Kidney epithelial cell (primary cell): ENCODE data around the gene SLC5A6. TPM values are rescaled to one million over a fixed set of nuclear protein-coding genes. Genes with fewer than 3 reads are reported as not detected.

Source experiments
- DNase-seq: peaks from one replicate; pipeline ENCODE4 v3.0.0-alpha.2; 2010; ENCODE audit warnings: low read depth
- H3K27me3 ChIP-seq: 2 replicates; pipeline ENCODE4 v1.6.0; 2011; ENCODE audit warnings: low read length; ENCODE audit not compliant: control insufficient read depth, insufficient read depth
- H3K36me3 ChIP-seq: 2 replicates; pipeline ENCODE4 v1.5.1; 2011; ENCODE audit warnings: low read length; ENCODE audit not compliant: control insufficient read depth, insufficient read depth
- H3K4me3 ChIP-seq: 2 replicates; pipeline ENCODE4 v1.5.1; 2011; ENCODE audit warnings: low read depth, mild to moderate bottlenecking, control low read depth, low read length
- total RNA-seq: library from RNA; depleted of rRNA; stranded (reverse); fragments of >200 nt; gene quantifications from 2 replicates; pipeline ENCODE4 v1.2.3, GENCODE V29; 2015
- TF ChIP-seq, protein P1 (sequence below): IDR thresholded peaks from 2 replicates; pipeline ENCODE4 v1.5.1; 2011; ENCODE audit warnings: mild to moderate bottlenecking, moderate library complexity, low read length, control low read depth, inconsistent platforms; ENCODE audit not compliant: insufficient read depth, poor library complexity, severe bottlenecking

SLC5A6 gene
- total RNA-seq, 1 donor from 2014 or later = 52.1 TPM

DNA sequence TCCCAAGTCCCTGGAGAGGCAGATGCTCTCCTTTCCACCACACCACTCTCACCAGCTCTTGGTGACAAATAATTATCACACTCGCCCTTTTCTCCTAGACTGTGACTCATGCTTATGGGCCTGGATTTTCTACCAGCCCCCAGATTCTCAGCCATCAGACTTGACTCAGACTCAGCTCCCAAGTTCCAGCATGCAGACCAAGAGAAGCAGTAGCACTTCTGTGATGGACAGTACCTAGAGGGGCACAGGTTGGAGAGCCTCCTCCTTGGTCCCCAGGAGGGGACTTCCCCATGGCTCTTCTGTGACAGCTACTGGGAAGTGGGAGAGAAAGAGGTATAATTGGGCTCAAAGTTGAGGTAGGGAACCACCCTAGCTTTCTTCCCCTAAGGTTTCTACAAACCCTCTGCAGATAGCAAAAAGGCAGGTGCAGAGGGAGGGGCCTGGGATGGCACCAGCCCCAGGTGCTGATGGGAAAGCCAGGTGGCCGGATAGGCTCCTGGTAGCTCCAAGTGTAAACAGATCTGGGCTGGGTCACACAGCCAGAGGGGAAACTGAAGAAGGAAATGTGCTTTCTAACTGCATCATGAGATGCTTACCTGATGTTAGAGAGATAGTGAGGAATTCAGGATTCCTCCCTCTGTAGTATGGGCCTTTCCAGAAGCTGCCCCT lies 59.1 kb downstream of the SLC5A6 start:
- H3K36me3 ChIP-seq = no peaks in the 10 kb centered on the region
- no peak overlapping the region for H3K4me3 ChIP-seq
- TF ChIP-seq, protein P1, sequence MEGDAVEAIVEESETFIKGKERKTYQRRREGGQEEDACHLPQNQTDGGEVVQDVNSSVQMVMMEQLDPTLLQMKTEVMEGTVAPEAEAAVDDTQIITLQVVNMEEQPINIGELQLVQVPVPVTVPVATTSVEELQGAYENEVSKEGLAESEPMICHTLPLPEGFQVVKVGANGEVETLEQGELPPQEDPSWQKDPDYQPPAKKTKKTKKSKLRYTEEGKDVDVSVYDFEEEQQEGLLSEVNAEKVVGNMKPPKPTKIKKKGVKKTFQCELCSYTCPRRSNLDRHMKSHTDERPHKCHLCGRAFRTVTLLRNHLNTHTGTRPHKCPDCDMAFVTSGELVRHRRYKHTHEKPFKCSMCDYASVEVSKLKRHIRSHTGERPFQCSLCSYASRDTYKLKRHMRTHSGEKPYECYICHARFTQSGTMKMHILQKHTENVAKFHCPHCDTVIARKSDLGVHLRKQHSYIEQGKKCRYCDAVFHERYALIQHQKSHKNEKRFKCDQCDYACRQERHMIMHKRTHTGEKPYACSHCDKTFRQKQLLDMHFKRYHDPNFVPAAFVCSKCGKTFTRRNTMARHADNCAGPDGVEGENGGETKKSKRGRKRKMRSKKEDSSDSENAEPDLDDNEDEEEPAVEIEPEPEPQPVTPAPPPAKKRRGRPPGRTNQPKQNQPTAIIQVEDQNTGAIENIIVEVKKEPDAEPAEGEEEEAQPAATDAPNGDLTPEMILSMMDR = no peak
- no peak for DNase-seq
- H3K27me3 ChIP-seq = peaks cover 4% of the 10 kb centered on the region

DNA sequence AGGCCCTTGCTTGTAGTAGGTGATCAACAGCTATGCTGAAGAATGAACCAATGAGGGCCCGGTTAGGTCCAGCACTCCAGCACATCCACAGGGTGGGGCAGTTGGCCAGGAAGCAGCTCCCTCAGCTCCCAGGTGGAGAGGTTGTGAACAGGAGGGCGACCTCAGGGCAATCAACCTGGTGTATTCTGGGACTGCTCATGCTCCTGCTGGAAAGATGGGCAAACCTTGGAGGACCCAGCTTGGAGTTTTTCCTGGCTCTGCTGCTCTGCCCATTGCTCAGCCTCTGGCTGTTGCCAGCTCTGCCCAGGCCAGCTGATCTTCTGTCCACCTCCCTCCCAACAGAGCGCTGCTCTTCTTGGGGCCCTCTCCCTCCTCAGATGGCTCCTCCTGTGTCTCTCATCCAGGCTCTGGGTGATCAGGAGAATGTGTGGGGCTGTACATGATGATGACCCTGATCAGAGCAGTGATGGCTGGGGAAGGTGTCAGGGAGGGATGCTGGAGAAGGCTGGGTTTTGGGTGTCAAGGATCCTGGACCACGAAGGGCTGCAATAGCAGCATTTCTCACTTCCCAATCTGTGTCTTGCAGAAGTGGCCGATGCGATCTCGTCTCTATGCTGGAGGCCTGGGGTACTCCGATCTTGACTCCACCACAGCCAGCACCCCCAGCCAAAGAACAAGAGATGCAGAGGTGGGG lies 59.8 kb downstream of the SLC5A6 start:
- Histone ChIP-seq H3K36me3 (no peaks in the 10 kb centered on the region), H3K4me3 (no peak overlapping the region), H3K27me3 (peaks cover 4% of the 10 kb centered on the region)
- DNase-seq = no peak
- TF ChIP-seq, protein P1 = no peak

DNA sequence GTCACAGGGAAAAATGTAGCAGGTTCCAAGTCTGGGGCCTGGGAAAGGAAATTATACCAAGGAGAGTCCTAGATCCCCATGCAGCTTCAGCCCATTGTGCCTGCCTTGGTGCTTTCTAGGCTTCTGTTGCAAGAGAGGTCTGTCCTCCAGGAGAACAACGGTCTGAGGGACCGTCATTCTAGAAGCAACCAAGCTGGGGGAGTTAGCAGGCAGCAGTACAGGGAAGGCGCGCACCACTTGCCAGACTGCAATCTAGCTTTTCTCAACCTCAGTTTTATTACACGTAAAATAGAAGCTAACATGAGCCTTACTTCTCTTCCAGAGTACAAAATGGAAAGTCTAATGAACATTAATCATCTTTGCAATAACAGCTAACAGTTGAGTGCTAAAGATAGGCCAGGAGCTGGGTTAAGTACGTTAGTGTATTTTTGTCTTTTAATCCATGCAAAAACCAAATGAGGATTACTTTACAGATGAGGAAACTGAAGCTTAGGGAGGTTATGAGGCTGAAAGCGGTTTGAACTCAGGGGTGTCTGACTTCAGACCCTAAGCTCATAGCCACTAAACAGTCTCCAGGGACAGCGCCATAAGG lies 61.3 kb downstream of the SLC5A6 start:
- Histone ChIP-seq H3K27me3 (peaks cover 4% of the 10 kb centered on the region), H3K36me3 (no peaks in the 10 kb centered on the region), H3K4me3 (no peak overlapping the region)
- DNase-seq = no peak
- TF ChIP-seq, protein P1 = no peak

Other genes with a start within 250 kb of the SLC5A6 start
- gene MAPRE3, start 241.6 kb downstream of the SLC5A6 start, total RNA-seq = 4.6 and 5.0 TPM in 2 replicates
- 27.0 and 36.1 TPM in 2 replicates for gene TMEM214, start 179.3 kb downstream of the SLC5A6 start, total RNA-seq
- gene AGBL5, start 160.6 kb downstream of the SLC5A6 start, total RNA-seq = 28.6 and 32.0 TPM in 2 replicates
- gene OST4, start 140.6 kb downstream of the SLC5A6 start, total RNA-seq = 237 and 272 TPM in 2 replicates
- 7.4 and 9.5 TPM in 2 replicates for gene EMILIN1, start 133.7 kb downstream of the SLC5A6 start, total RNA-seq
- 3.1 and 3.8 TPM in 2 replicates for gene KHK, start 125.5 kb downstream of the SLC5A6 start, total RNA-seq
- gene CGREF1, start 93.1 kb downstream of the SLC5A6 start, total RNA-seq = 1.8 and 2.5 TPM in 2 replicates
- gene ABHD1, start 88.5 kb downstream of the SLC5A6 start, total RNA-seq = not detected in 2 replicates
- gene PREB, start 77.6 kb downstream of the SLC5A6 start, total RNA-seq = 66.0 and 71.1 TPM in 2 replicates
- not detected in 2 replicates for gene PRR30, start 72.9 kb downstream of the SLC5A6 start, total RNA-seq
- gene TCF23, start 63.3 kb downstream of the SLC5A6 start, total RNA-seq = not detected in 2 replicates
- 146 and 161 TPM in 2 replicates for gene ATRAID, start 227 bp downstream of the SLC5A6 start, total RNA-seq
- 60.0 and 63.5 TPM in 2 replicates for gene CAD, start 5.1 kb upstream of the SLC5A6 start, total RNA-seq
- gene SLC30A3, start 50.8 kb upstream of the SLC5A6 start, total RNA-seq = 0.08 and 0.27 TPM in 2 replicates
- gene DNAJC5G, start 63.2 kb upstream of the SLC5A6 start, total RNA-seq = not detected in 2 replicates
- gene TRIM54, start 70.2 kb upstream of the SLC5A6 start, total RNA-seq = 0.27 and 0.33 TPM in 2 replicates
- gene UCN, start 96.2 kb upstream of the SLC5A6 start, total RNA-seq = 1.6 and 1.7 TPM in 2 replicates
- 90.7 and 105 TPM in 2 replicates for gene MPV17, start 110.8 kb upstream of the SLC5A6 start, total RNA-seq
- gene GTF3C2, start 144.5 kb upstream of the SLC5A6 start, total RNA-seq = 53.1 and 54.9 TPM in 2 replicates
- 39.8 and 46.7 TPM in 2 replicates for gene EIF2B4, start 158.1 kb upstream of the SLC5A6 start, total RNA-seq
- gene SNX17, start 158.3 kb upstream of the SLC5A6 start, total RNA-seq = 92.1 and 120 TPM in 2 replicates
- 10.3 and 11.5 TPM in 2 replicates for gene ZNF513, start 168.5 kb upstream of the SLC5A6 start, total RNA-seq
- 110 and 121 TPM in 2 replicates for gene PPM1G, start 197.3 kb upstream of the SLC5A6 start, total RNA-seq
- gene NRBP1, start 216.4 kb upstream of the SLC5A6 start, total RNA-seq = 105 TPM in 2 replicates
- 8.1 and 10.0 TPM in 2 replicates for gene KRTCAP3, start 230.1 kb upstream of the SLC5A6 start, total RNA-seq